T-helper 1 cell treated with Interleukin-12 subunit alpha and Interleukin-12 subunit beta and Interleukin-4 antibody, amounts not matched to agents 30 ng/mL and 1 ng/mL, for 36 hours (primary cell): ENCODE data around the gene ADGRD1. TPM values are rescaled to one million over a fixed set of nuclear protein-coding genes. Genes with fewer than 3 reads are reported as not detected.
"Not testable (repeated sequence)": the region's sequence is repeated elsewhere in the genome, so short reads cannot be mapped to it uniquely, and the experiment has no call there.

Experiments
- intact Hi-C: fragments of 100-400 bp; cut with micrococcal nuclease; formaldehyde crosslinking; loops from one replicate; pipeline ENCODE4 v1.15.1; 2024
- total RNA-seq: library from RNA; stranded (reverse); gene quantifications from 2 replicates; pipeline ENCODE4 v1.2.3, GENCODE V29; 2022

The ADGRD1 gene
- total RNA-seq, 1 donor from 2014 or later = 0.54 TPM

GRCh38 chr12:130937063-130937462 is 16.6 kb upstream of the ADGRD1 start:
- intact Hi-C loops = no loop called here

- intact Hi-C loops = not testable (repeated sequence)
These were observed 16.2 kb upstream of the ADGRD1 start for GRCh38 chr12:130937546-130937945.

- intact Hi-C loops = no loop called here
These were observed 15.5 kb upstream of the ADGRD1 start for GRCh38 chr12:130938186-130938585.

GRCh38 chr12:130944878-130945277 is 8.8 kb upstream of the ADGRD1 start:
- intact Hi-C loops = no loop called here

GRCh38 chr12:130945786-130946492 is 7.8 kb upstream of the ADGRD1 start:
- intact Hi-C loops = no loop called here

GRCh38 chr12:130947028-130947613 is 6.6 kb upstream of the ADGRD1 start:
- intact Hi-C loops = no loop called here

- intact Hi-C loops = no loop called here
These were observed 5.6 kb upstream of the ADGRD1 start for GRCh38 chr12:130948136-130948535.

- intact Hi-C loops = no loop called here
These were observed 5.0 kb upstream of the ADGRD1 start for GRCh38 chr12:130948751-130949150.

- intact Hi-C loops = no loop called here
These were observed 3.9 kb upstream of the ADGRD1 start for GRCh38 chr12:130949806-130950205.

GRCh38 chr12:130951636-130952035 is 2.1 kb upstream of the ADGRD1 start:
- intact Hi-C loops = no loop called here

GRCh38 chr12:130952171-130952954 is 1.3 kb upstream of the ADGRD1 start:
- intact Hi-C loops = no loop called here

- intact Hi-C loops = no loop called here
These were observed 781 bp downstream of the ADGRD1 start for GRCh38 chr12:130954544-130954831.

- intact Hi-C loops = no loop called here
These were observed 1.6 kb downstream of the ADGRD1 start for GRCh38 chr12:130955238-130955816.

GRCh38 chr12:130956009-130956408 is 2.3 kb downstream of the ADGRD1 start:
- intact Hi-C loops = no loop called here

- intact Hi-C loops = no loop called here
These were observed 3.0 kb downstream of the ADGRD1 start for GRCh38 chr12:130956456-130957303.

GRCh38 chr12:130957304-130957621 is 3.6 kb downstream of the ADGRD1 start:
- intact Hi-C loops = no loop called here

GRCh38 chr12:130958557-130959140 is 4.9 kb downstream of the ADGRD1 start:
- intact Hi-C loops = no loop called here

GRCh38 chr12:130959632-130960031 is 5.9 kb downstream of the ADGRD1 start:
- intact Hi-C loops = no loop called here

- intact Hi-C loops = no loop called here
These were observed 6.4 kb downstream of the ADGRD1 start for GRCh38 chr12:130960058-130960457.

- intact Hi-C loops = no loop called here
These were observed 7.1 kb downstream of the ADGRD1 start for GRCh38 chr12:130960787-130961186.

GRCh38 chr12:130961921-130962451 is 8.3 kb downstream of the ADGRD1 start:
- intact Hi-C loops = no loop called here
